ENCODE data around the gene GDF9. TPM values are rescaled to one million over a fixed set of nuclear protein-coding genes. Genes with fewer than 3 reads are reported as not detected.

Gene GDF9
- total and polyA plus RNA-seq, 9 donors = 0.20 to 0.93 (median 0.30) TPM; not detected in 2

DNA sequence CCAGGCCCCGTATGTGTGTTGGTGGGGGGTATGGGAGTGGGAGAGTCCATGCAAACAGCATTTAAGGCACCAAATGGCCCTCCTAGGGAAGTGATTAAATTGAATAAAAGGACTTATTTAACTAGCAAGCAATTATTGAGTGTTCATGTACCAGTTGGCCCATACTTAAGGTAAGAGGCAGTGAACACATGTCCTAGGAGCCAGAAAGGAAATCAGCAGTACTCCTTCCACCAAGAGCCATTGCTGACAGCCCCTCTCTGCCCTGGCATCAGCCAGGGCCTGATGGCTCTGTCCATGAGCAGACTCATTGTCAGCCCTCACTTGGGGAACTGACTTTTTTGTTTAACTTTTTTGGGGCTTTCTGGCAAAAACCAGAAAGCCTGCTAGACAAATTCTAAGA, 25.4 kb downstream of the GDF9 start:
- no peaks in the 10 kb centered on the region for H3K9me3 ChIP-seq
- no peak for TF ChIP-seq POLR2A (IDR thresholded peaks at IDR 0.05)
- no peak for TF ChIP-seq EP300 (IDR thresholded peaks at IDR 0.05)
- TF ChIP-seq, protein P1, sequence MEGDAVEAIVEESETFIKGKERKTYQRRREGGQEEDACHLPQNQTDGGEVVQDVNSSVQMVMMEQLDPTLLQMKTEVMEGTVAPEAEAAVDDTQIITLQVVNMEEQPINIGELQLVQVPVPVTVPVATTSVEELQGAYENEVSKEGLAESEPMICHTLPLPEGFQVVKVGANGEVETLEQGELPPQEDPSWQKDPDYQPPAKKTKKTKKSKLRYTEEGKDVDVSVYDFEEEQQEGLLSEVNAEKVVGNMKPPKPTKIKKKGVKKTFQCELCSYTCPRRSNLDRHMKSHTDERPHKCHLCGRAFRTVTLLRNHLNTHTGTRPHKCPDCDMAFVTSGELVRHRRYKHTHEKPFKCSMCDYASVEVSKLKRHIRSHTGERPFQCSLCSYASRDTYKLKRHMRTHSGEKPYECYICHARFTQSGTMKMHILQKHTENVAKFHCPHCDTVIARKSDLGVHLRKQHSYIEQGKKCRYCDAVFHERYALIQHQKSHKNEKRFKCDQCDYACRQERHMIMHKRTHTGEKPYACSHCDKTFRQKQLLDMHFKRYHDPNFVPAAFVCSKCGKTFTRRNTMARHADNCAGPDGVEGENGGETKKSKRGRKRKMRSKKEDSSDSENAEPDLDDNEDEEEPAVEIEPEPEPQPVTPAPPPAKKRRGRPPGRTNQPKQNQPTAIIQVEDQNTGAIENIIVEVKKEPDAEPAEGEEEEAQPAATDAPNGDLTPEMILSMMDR (IDR thresholded peaks at IDR 0.05) = no peak
- H3K36me3 ChIP-seq = no peaks in the 10 kb centered on the region
- no peak for DNase-seq
- no peaks in the 10 kb centered on the region for H3K4me1 ChIP-seq (ENCODE audit: insufficient read depth)
- intact Hi-C loops (cut with DNase I) = loop anchor here in 1 of 4 donors (5.0 kb wide), 1 partner anchor 1034 kb away; no protein-coding TSS in a partner anchor
- H3K4me3 ChIP-seq = no peak overlapping the region
- no peak overlapping the region for H3K27ac ChIP-seq
- H3K27me3 ChIP-seq = no peaks in the 10 kb centered on the region
- 20 to 38% (median 23%) methylated on average over 1 of the region's 1 CpG for WGBS, 3 donors

DNA sequence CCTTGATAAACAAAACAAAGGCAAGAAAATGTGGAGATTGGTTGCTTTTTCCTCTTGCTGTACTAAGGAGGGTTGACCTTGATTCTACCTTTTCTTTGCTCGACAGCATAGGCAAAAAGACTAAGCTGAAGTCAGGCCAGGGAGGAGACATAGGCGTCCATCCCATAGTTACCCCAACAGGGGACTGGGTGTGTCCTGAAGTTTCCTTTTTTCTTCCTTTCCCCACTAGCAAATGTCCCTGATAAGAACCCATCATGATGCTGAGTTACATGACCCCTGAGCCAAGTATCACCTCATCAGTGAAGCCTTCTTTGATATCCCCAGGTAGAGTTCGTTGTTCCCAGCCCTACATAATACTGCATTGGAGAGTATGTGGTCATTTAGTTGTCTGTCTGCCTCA, 26.0 kb downstream of the GDF9 start:
- Histone ChIP-seq H3K27me3 (no peaks in the 10 kb centered on the region), H3K4me3 (no peak overlapping the region), H3K36me3 (no peaks in the 10 kb centered on the region), H3K4me1 (ENCODE audit: insufficient read depth) (no peaks in the 10 kb centered on the region), H3K27ac (no peak overlapping the region), H3K9me3 (no peaks in the 10 kb centered on the region)
- intact Hi-C loops (cut with DNase I) = loop anchor here in 1 of 4 donors (5.0 kb wide), 1 partner anchor 1033 kb away; no protein-coding TSS in a partner anchor
- DNase-seq = no peak
- TF ChIP-seq, protein P1 (IDR thresholded peaks at IDR 0.05) = no peak
- TF ChIP-seq EP300 (IDR thresholded peaks at IDR 0.05) (no peak), POLR2A (IDR thresholded peaks at IDR 0.05) (no peak)
- WGBS, 3 donors = 64 to 76% (median 69%) methylated on average over 3 of the region's 3 CpGs

DNA sequence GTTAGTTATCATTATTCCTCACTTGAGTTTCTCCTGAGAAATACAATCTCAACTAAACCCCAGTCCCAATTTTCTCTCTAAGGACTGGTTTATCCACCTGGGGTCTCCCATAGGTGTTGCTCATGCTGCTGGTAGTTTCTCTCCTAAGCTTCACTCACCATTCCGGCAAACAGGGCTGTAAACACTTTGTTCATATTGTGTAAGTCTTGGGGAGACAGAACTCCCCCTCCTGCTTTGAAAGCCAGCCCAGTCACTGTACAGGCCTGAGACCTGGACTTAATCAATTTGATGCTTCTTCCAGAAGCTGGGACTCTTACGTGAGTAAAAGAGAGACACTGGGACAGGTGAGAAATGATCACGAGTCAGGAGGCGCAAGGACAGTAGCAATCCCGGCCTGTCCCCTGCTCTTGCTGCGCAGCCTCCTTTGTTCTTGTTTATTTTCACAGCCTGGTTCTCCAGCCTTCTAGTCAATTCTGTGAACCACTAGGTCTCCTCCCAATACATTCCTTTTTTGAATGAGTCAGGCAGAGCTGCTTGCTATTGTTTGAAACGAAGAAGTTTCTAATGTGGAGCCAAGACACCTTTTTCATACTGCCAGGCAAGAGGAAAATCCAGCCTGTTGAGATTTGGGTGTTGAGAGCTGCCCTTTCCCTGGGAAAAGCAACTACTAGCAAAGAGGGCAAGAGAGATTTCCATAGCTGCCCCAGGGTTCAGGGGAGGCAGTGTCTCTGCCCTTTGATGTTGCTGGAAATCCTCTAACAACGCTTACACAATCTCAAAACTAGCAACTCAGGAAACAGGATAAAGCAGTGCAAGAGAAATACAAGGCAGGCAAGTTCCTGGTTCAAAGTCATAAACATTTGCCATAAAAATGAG, 26.6 kb downstream of the GDF9 start:
- H3K9me3 ChIP-seq = no peaks in the 10 kb centered on the region
- H3K27ac ChIP-seq = no peak overlapping the region
- no peaks in the 10 kb centered on the region for H3K36me3 ChIP-seq
- intact Hi-C loops (cut with DNase I) = loop anchor here in 1 of 4 donors (5.0 kb wide), 1 partner anchor 1032 kb away; no protein-coding TSS in a partner anchor
- H3K27me3 ChIP-seq = no peaks in the 10 kb centered on the region
- H3K4me1 ChIP-seq (ENCODE audit: insufficient read depth) = no peaks in the 10 kb centered on the region
- TF ChIP-seq, protein P1 (IDR thresholded peaks at IDR 0.05) = no peak
- TF ChIP-seq POLR2A (IDR thresholded peaks at IDR 0.05) = no peak
- no peak for TF ChIP-seq EP300 (IDR thresholded peaks at IDR 0.05)
- DNase-seq = no peak
- H3K4me3 ChIP-seq = no peak overlapping the region
- WGBS, 3 donors = 61% methylated on average over 8 of the region's 8 CpGs

DNA sequence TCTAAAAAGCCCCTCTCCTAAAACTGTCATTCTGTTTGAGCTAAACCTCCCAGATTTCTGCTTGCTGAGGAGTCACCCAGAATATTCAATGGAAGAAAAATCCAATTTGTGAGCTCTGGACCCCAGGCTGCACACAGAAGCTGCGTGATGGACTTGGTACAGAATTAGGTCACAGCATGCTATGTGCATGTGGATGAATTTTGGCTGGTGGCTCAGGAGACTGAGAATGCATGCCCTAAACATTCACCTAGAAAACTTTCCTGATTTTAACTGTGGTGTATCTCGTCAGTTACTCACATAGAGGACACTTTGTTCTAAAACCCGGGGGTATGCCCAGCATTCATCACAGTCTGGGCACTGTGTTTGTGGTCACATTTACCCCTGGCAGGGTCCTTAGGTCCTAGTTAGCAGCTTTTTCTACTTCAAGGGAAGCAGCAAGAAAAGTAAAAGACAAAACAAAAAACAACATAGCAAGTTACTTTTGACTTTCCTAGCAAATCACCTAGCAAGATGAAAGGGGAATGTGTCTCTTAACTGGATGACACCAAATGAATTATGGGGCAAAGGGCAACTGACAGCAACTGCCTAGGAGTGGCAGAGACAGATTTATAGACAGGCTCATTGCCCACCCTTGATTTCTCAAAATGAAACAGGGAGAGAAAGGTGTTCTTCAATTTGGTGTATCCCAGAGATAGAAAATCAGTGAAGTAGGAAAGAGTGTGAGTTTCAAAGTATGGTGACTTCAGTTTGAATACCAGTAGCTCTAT, 27.6 kb downstream of the GDF9 start:
- no peaks in the 10 kb centered on the region for H3K9me3 ChIP-seq
- intact Hi-C loops (cut with DNase I) = no loop called here
- H3K36me3 ChIP-seq = no peaks in the 10 kb centered on the region
- no peaks in the 10 kb centered on the region for H3K27me3 ChIP-seq
- WGBS, 3 donors = 57 to 86% (median 69%) methylated on average over 3 of the region's 3 CpGs
- H3K4me1 ChIP-seq (ENCODE audit: insufficient read depth) = no peaks in the 10 kb centered on the region
- TF ChIP-seq POLR2A (IDR thresholded peaks at IDR 0.05) (no peak), EP300 (IDR thresholded peaks at IDR 0.05) (no peak)
- TF ChIP-seq, protein P1 (IDR thresholded peaks at IDR 0.05) = no peak
- H3K27ac ChIP-seq = no peak overlapping the region
- no peak for DNase-seq
- H3K4me3 ChIP-seq = no peak overlapping the region
